NCI-H446 (cell line): ENCODE results near the gene RAB44.
A peak's percentile ranks its signal among the peaks of the same experiment; 100 is the strongest.

Source experiments
- DNase-seq, 2 experiments: peaks; one replicate each; lab custom pipeline; 2025; lab: John Stamatoyannopoulos, UW

Gene RAB44

GRCh38 chr6:36769676-36770499, 72.3 kb downstream of the RAB44 start:
- no peak for DNase-seq

- DNase-seq = no peak
Measured at GRCh38 chr6:36771145-36771544, 73.5 kb downstream of the RAB44 start.

GRCh38 chr6:36772397-36772796, 74.8 kb downstream of the RAB44 start:
- no peak for DNase-seq

GRCh38 chr6:36774331-36774730, 76.7 kb downstream of the RAB44 start:
- peak; percentile 63 to 87 for DNase-seq

- DNase-seq = no peak
Measured at GRCh38 chr6:36776167-36776566, 78.5 kb downstream of the RAB44 start.

- no peak for DNase-seq
Measured at GRCh38 chr6:36777801-36778200, 80.2 kb downstream of the RAB44 start.

- DNase-seq = no peak
Measured at GRCh38 chr6:36779227-36779626, 81.6 kb downstream of the RAB44 start.

GRCh38 chr6:36780442-36781177, 83.0 kb downstream of the RAB44 start:
- DNase-seq = no peak

GRCh38 chr6:36781669-36782068, 84.0 kb downstream of the RAB44 start:
- DNase-seq = no peak
